Effector memory CD4-positive, alpha-beta T cell (primary cell): ENCODE results near the gene CD248.
A peak's percentile ranks its signal among the peaks of the same experiment; 100 is the strongest.

ENCODE experiments used
- DNase-seq, 3 donors: peaks; one replicate each; pipeline ENCODE4 v3.0.0-alpha.2; 2020
- H3K27ac ChIP-seq: 2 replicates; pipeline ENCODE4 v1.7.0; 2013; ENCODE audit warnings: mild to moderate bottlenecking, low read length, moderate library complexity; ENCODE audit not compliant: insufficient read depth, poor library complexity, severe bottlenecking
- H3K27me3 ChIP-seq: replicated peaks from 2 replicates; pipeline ENCODE4 v1.7.0; 2013; ENCODE audit warnings: mild to moderate bottlenecking, low read length; ENCODE audit not compliant: insufficient read depth, control insufficient read depth, poor library complexity, severe bottlenecking
- H3K36me3 ChIP-seq: 2 replicates; pipeline ENCODE4 v1.7.0; 2013; ENCODE audit warnings: mild to moderate bottlenecking, low read length, moderate library complexity; ENCODE audit not compliant: control insufficient read depth, insufficient read depth
- H3K4me1 ChIP-seq: 2 replicates; pipeline ENCODE4 v1.7.0; 2013; ENCODE audit warnings: low read length, mild to moderate bottlenecking; ENCODE audit not compliant: control insufficient read depth, insufficient read depth, poor library complexity, severe bottlenecking
- H3K4me3 ChIP-seq: 2 replicates; pipeline ENCODE4 v1.7.0; 2013; ENCODE audit warnings: low read length, low read depth, mild to moderate bottlenecking; ENCODE audit not compliant: insufficient read depth, poor library complexity, severe bottlenecking
- H3K9me3 ChIP-seq: 2 replicates; pipeline ENCODE4 v1.7.0; 2013; ENCODE audit warnings: mild to moderate bottlenecking, low read length, moderate library complexity; ENCODE audit not compliant: control insufficient read depth
- total RNA-seq, 3 donors: gene quantifications; one replicate each; lab custom pipeline; 2026; lab: John Stamatoyannopoulos, UW

The CD248 gene
- total RNA-seq = 0 to 0.58 (median 0.17) reads per million in 3 donors

GRCh38 chr11:66316849-66317251, at the start of gene CD248:
Gene CD248, minus strand, starts transcription at chr11:66317044. Its CDS starts 17 bp downstream, at chr11:66317027.
- no peak for DNase-seq
- no peaks in the 10 kb centered on the region for H3K27me3 ChIP-seq
- no peaks in the 10 kb centered on the region for H3K36me3 ChIP-seq
- peaks cover 27% of the 10 kb centered on the region for H3K4me1 ChIP-seq
- no peak within 1 kb of the TSS for H3K4me3 ChIP-seq
- H3K27ac ChIP-seq = peak within 1 kb of the TSS; percentile 67
- H3K9me3 ChIP-seq = no peaks in the 10 kb centered on the region

- no peaks in the 10 kb centered on the region for H3K9me3 ChIP-seq
- H3K36me3 ChIP-seq = no peaks in the 10 kb centered on the region
- H3K27ac ChIP-seq = no peak overlapping the region
- H3K4me3 ChIP-seq = no peak overlapping the region
- H3K4me1 ChIP-seq = no peaks in the 10 kb centered on the region
- no peaks in the 10 kb centered on the region for H3K27me3 ChIP-seq
- DNase-seq = no peak
Observed at GRCh38 chr11:66365711-66366619, 49.1 kb upstream of the CD248 start.

GRCh38 chr11:66365166-66365565, 48.3 kb upstream of the CD248 start:
- Histone ChIP-seq H3K4me3 (no peak overlapping the region), H3K4me1 (no peaks in the 10 kb centered on the region), H3K9me3 (no peaks in the 10 kb centered on the region), H3K27me3 (no peaks in the 10 kb centered on the region), H3K36me3 (no peaks in the 10 kb centered on the region), H3K27ac (no peak overlapping the region)
- DNase-seq = no peak

GRCh38 chr11:66363805-66364535, 47.1 kb upstream of the CD248 start:
- Histone ChIP-seq H3K4me3 (no peak overlapping the region), H3K9me3 (no peaks in the 10 kb centered on the region), H3K4me1 (no peaks in the 10 kb centered on the region), H3K27me3 (no peaks in the 10 kb centered on the region), H3K36me3 (no peaks in the 10 kb centered on the region), H3K27ac (no peak overlapping the region)
- peak; percentile 25 to 47 (median 39) for DNase-seq

- no peak for DNase-seq
- Histone ChIP-seq H3K27me3 (no peaks in the 10 kb centered on the region), H3K4me3 (no peak overlapping the region), H3K4me1 (no peaks in the 10 kb centered on the region), H3K36me3 (no peaks in the 10 kb centered on the region), H3K9me3 (no peaks in the 10 kb centered on the region), H3K27ac (no peak overlapping the region)
Observed at GRCh38 chr11:66363187-66363601, 46.4 kb upstream of the CD248 start.

GRCh38 chr11:66362481-66363147, 45.8 kb upstream of the CD248 start:
- H3K4me3 ChIP-seq = no peak overlapping the region
- H3K4me1 ChIP-seq = no peaks in the 10 kb centered on the region
- no peak overlapping the region for H3K27ac ChIP-seq
- DNase-seq = no peak
- no peaks in the 10 kb centered on the region for H3K9me3 ChIP-seq
- H3K36me3 ChIP-seq = no peaks in the 10 kb centered on the region
- no peaks in the 10 kb centered on the region for H3K27me3 ChIP-seq

- Histone ChIP-seq H3K4me1 (no peaks in the 10 kb centered on the region), H3K36me3 (no peaks in the 10 kb centered on the region), H3K9me3 (no peaks in the 10 kb centered on the region), H3K27ac (no peak overlapping the region), H3K27me3 (no peaks in the 10 kb centered on the region), H3K4me3 (no peak overlapping the region)
- DNase-seq = no peak
Observed at GRCh38 chr11:66361502-66361941, 44.7 kb upstream of the CD248 start.

GRCh38 chr11:66360406-66361073, 43.7 kb upstream of the CD248 start:
- no peaks in the 10 kb centered on the region for H3K36me3 ChIP-seq
- no peaks in the 10 kb centered on the region for H3K9me3 ChIP-seq
- DNase-seq = no peak
- H3K27me3 ChIP-seq = no peaks in the 10 kb centered on the region
- no peak overlapping the region for H3K27ac ChIP-seq
- H3K4me1 ChIP-seq = no peaks in the 10 kb centered on the region
- no peak overlapping the region for H3K4me3 ChIP-seq

- Histone ChIP-seq H3K27ac (no peak overlapping the region), H3K4me1 (no peaks in the 10 kb centered on the region), H3K36me3 (no peaks in the 10 kb centered on the region), H3K9me3 (no peaks in the 10 kb centered on the region), H3K27me3 (no peaks in the 10 kb centered on the region), H3K4me3 (no peak overlapping the region)
- no peak for DNase-seq
Observed at GRCh38 chr11:66359662-66360087, 42.8 kb upstream of the CD248 start.
